H9 (cell line): ENCODE data around the gene PYHIN1. TPM values are rescaled to one million over a fixed set of nuclear protein-coding genes. Genes with fewer than 3 reads are reported as not detected.

Source experiments
- DNase-seq: peaks from one replicate; pipeline ENCODE4 v3.0.0-alpha.2; 2017
- H2AFZ ChIP-seq: one replicate; pipeline ENCODE4 v1.6.1; 2013; ENCODE audit warnings: mild to moderate bottlenecking, low read length, control low read depth, moderate library complexity
- H2AK5ac ChIP-seq: 2 replicates; pipeline ENCODE4 v1.6.1; 2013; ENCODE audit warnings: low read length, control low read depth, mixed read lengths; ENCODE audit not compliant: insufficient read length
- H2BK120ac ChIP-seq: one replicate; pipeline ENCODE4 v1.6.1; 2013; ENCODE audit warnings: low read depth, mild to moderate bottlenecking, low read length, control low read depth, inconsistent platforms; ENCODE audit not compliant: poor library complexity, severe bottlenecking
- H2BK12ac ChIP-seq: 2 replicates; pipeline ENCODE4 v1.6.1; 2013; ENCODE audit warnings: low read length, control low read depth, mixed read lengths, low read depth; ENCODE audit not compliant: insufficient read length
- H2BK15ac ChIP-seq: 2 replicates; pipeline ENCODE4 v1.6.1; 2013; ENCODE audit warnings: low read depth, low read length, control low read depth
- H2BK20ac ChIP-seq: one replicate; pipeline ENCODE4 v1.6.1; 2013; ENCODE audit warnings: low read depth, mild to moderate bottlenecking, low read length, control low read depth, inconsistent platforms; ENCODE audit not compliant: poor library complexity, severe bottlenecking
- H2BK5ac ChIP-seq: 2 replicates; pipeline ENCODE4 v1.6.1; 2013; ENCODE audit warnings: low read length, control low read depth, mixed read lengths; ENCODE audit not compliant: insufficient read length
- H3K14ac ChIP-seq: 2 replicates; pipeline ENCODE4 v1.6.1; 2013; ENCODE audit warnings: low read length, control low read depth; ENCODE audit not compliant: insufficient read depth
- H3K18ac ChIP-seq: 2 replicates; pipeline ENCODE4 v1.6.1; 2013; ENCODE audit warnings: low read depth, mild to moderate bottlenecking, mixed read lengths, low read length, control low read depth; ENCODE audit not compliant: insufficient read length
- H3K23ac ChIP-seq: 2 replicates; pipeline ENCODE4 v1.6.1; 2013; ENCODE audit warnings: low read length, control low read depth, mixed read lengths, low read depth; ENCODE audit not compliant: insufficient read length
- H3K23me2 ChIP-seq: 2 replicates; pipeline ENCODE4 v1.6.1; 2013; ENCODE audit warnings: low read depth, mild to moderate bottlenecking, mixed read lengths, low read length, control low read depth; ENCODE audit not compliant: insufficient read length, poor library complexity, severe bottlenecking
- H3K27ac ChIP-seq: 2 replicates; pipeline ENCODE4 v1.5.1; 2013; ENCODE audit warnings: low read length, control low read depth, mixed read lengths, low read depth; ENCODE audit not compliant: insufficient read length
- H3K27me3 ChIP-seq: 2 replicates; pipeline ENCODE4 v1.6.1; 2013; ENCODE audit warnings: low read length, control low read depth, inconsistent platforms; ENCODE audit not compliant: insufficient read depth
- H3K4ac ChIP-seq: 2 replicates; pipeline ENCODE4 v1.6.1; 2013; ENCODE audit warnings: low read depth, mild to moderate bottlenecking, control low read depth, inconsistent platforms, low read length, moderate library complexity
- H3K4me1 ChIP-seq: 2 replicates; pipeline ENCODE4 v1.6.1; 2013; ENCODE audit warnings: low read length, control low read depth, inconsistent platforms; ENCODE audit not compliant: insufficient read depth
- H3K4me2 ChIP-seq: 2 replicates; pipeline ENCODE4 v1.6.1; 2013; ENCODE audit warnings: low read length, control low read depth, mixed read lengths; ENCODE audit not compliant: insufficient read length, insufficient read depth
- H3K56ac ChIP-seq: 2 replicates; pipeline ENCODE4 v1.6.1; 2013; ENCODE audit warnings: low read depth, mild to moderate bottlenecking, mixed read lengths, low read length, control low read depth; ENCODE audit not compliant: insufficient read length
- H3K79me1 ChIP-seq: 2 replicates; pipeline ENCODE4 v1.6.1; 2013; ENCODE audit warnings: low read depth, mild to moderate bottlenecking, moderate library complexity, low read length, control low read depth, inconsistent platforms; ENCODE audit not compliant: insufficient read depth, poor library complexity, severe bottlenecking
- H3K79me2 ChIP-seq: 2 replicates; pipeline ENCODE4 v1.6.1; 2013; ENCODE audit warnings: low read length, control low read depth, inconsistent platforms; ENCODE audit not compliant: insufficient read depth
- H3K9ac ChIP-seq: 2 replicates; pipeline ENCODE4 v1.6.1; 2013; ENCODE audit warnings: low read length, control low read depth, mixed read lengths; ENCODE audit not compliant: insufficient read length; ENCODE audit errors: extremely low read depth
- H3K9me3 ChIP-seq: one replicate; pipeline ENCODE4 v1.6.1; 2013; ENCODE audit warnings: low read depth, low read length, inconsistent platforms; ENCODE audit not compliant: control insufficient read depth
- H3T11ph ChIP-seq: one replicate; pipeline ENCODE4 v1.6.1; 2013; ENCODE audit warnings: mild to moderate bottlenecking, low read length, control low read depth, inconsistent platforms
- H4K20me1 ChIP-seq: one replicate; pipeline ENCODE4 v1.6.1; 2013; ENCODE audit not compliant: control insufficient read depth, insufficient read length, insufficient read depth
- H4K5ac ChIP-seq: 2 replicates; pipeline ENCODE4 v1.6.1; 2013; ENCODE audit warnings: low read depth, mild to moderate bottlenecking, mixed read lengths, low read length, control low read depth; ENCODE audit not compliant: insufficient read length
- H4K8ac ChIP-seq: replicated peaks from 2 replicates; pipeline ENCODE4 v1.6.1; 2013; ENCODE audit warnings: low read length, control low read depth, mixed read lengths, low read depth; ENCODE audit not compliant: insufficient read length
- H4K91ac ChIP-seq: 2 replicates; pipeline ENCODE4 v1.6.1; 2013; ENCODE audit warnings: low read depth, mild to moderate bottlenecking, moderate library complexity, mixed read lengths, low read length, control low read depth; ENCODE audit not compliant: insufficient read length
- H3K27ac Mint-ChIP-seq, 3 experiments: 2 replicates in 2 of 3; 3 replicates in 1 of 3; pipeline ENCODE4 v1.8.0; 2020 to 2021; ENCODE audit warnings: mixed read lengths in 3 of 3, mild to moderate bottlenecking in 1 of 3, moderate library complexity in 1 of 3
- H3K27me3 Mint-ChIP-seq: 2 replicates; pipeline ENCODE4 v1.8.0; 2021; ENCODE audit warnings: low read depth, mild to moderate bottlenecking, moderate library complexity, mixed read lengths
- H3K36me3 Mint-ChIP-seq, 3 experiments: 2 replicates in 2 of 3; 3 replicates in 1 of 3; pipeline ENCODE4 v1.8.0; 2020 to 2021; ENCODE audit warnings: low read depth in 3 of 3, mixed read lengths in 3 of 3; ENCODE audit not compliant: insufficient read depth in 1 of 3
- H3K4me1 Mint-ChIP-seq, 2 experiments: 2 replicates each; pipeline ENCODE4 v1.8.0; 2020; ENCODE audit warnings: mixed read lengths in 2 of 2
- H3K4me3 Mint-ChIP-seq, 2 experiments: 2 replicates in 1 of 2; 3 replicates in 1 of 2; pipeline ENCODE4 v1.8.0; 2020 to 2021; ENCODE audit warnings: mild to moderate bottlenecking in 2 of 2, mixed read lengths in 2 of 2, moderate library complexity in 1 of 2
- H3K9me3 Mint-ChIP-seq, 2 experiments: 2 replicates in 1 of 2; 3 replicates in 1 of 2; pipeline ENCODE4 v1.8.0; 2020; ENCODE audit warnings: mild to moderate bottlenecking in 2 of 2, mixed read lengths in 2 of 2, moderate library complexity in 1 of 2
- CTCF ChIP-seq: fragments of 200-600 bp; sonication (generic); conservative IDR thresholded peaks from 3 replicates; pipeline ENCODE4 v1.8.0; 2021; ENCODE audit warnings: antibody characterized with exemption, mild to moderate bottlenecking
- WGBS: extraction: QIAGEN DNeasy Blood & Tissue Kit; methylation state at CpG from one replicate; pipeline ENCODE4 v1.1.7; 2013; ENCODE audit warnings: missing lambda C conversion rate, low lambda C conversion rate, mixed read lengths; ENCODE audit not compliant: insufficient read length; ENCODE audit errors: extremely low coverage; 5-methylcytosine and 5-hydroxymethylcytosine counted together
- total RNA-seq: library from RNA; stranded (reverse); gene quantifications from 2 replicates; pipeline ENCODE4 v1.2.1, GENCODE V29; 2021

The PYHIN1 gene
- total RNA-seq, 1 experiment from 2014 or later, result not detected

DNA sequence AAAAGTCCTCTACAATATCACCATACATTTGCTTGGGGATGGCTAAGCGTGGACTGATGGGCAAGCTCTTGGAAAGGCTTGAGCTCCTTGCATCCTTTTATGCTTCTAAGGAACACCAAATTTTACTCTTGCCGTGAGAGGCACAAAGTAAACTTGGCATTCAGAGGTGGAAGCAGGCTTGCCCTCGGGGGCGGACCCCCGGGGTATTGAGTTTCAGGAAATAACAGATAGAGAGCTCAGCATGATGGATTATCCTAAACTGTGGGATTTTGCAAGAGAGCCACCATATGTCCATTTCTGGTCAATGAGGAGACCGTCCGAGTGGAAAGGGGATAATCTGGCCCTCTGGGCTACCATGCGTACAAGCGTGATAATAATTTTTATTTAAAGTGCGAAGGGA, 92.4 kb downstream of the PYHIN1 start:
- H2BK5ac ChIP-seq, result no peak overlapping the region
- TF ChIP-seq CTCF, result no peak
- H3K27me3 Mint-ChIP-seq, result no peaks in the 10 kb centered on the region
- H3K27ac Mint-ChIP-seq, result no peak overlapping the region
- no peak overlapping the region for H4K5ac ChIP-seq
- H4K20me1 ChIP-seq, result no peaks in the 10 kb centered on the region
- no CpG with 5 or more reads among the region's 10 CpGs for WGBS
- no peak overlapping the region for H3K14ac ChIP-seq
- H3K79me1 ChIP-seq, result no peaks in the 10 kb centered on the region
- no peaks in the 10 kb centered on the region for H3K9me3 ChIP-seq
- no peak overlapping the region for H3K27ac ChIP-seq
- H3K9ac ChIP-seq, result no peak overlapping the region
- H2BK12ac ChIP-seq, result no peak overlapping the region
- H3K23me2 ChIP-seq, result no peaks in the 10 kb centered on the region
- H3K36me3 Mint-ChIP-seq, result peaks cover 0 to 1% (median 0%) of the 10 kb centered on the region in 3 experiments; a peak in 1 of 7 replicates
- H3T11ph ChIP-seq, result no peak overlapping the region
- no peak overlapping the region for H3K18ac ChIP-seq
- H3K9me3 Mint-ChIP-seq, result no peaks in the 10 kb centered on the region; a peak in 1 of 5 replicates
- no peak overlapping the region for H3K4ac ChIP-seq
- H2BK120ac ChIP-seq, result no peak overlapping the region
- no peaks in the 10 kb centered on the region for H3K27me3 ChIP-seq
- no peak overlapping the region for H2BK15ac ChIP-seq
- H3K4me1 Mint-ChIP-seq, result peaks cover 11 to 15% of the 10 kb centered on the region in 2 experiments
- DNase-seq, result no peak
- H2AFZ ChIP-seq, result no peak overlapping the region
- no peak overlapping the region for H2BK20ac ChIP-seq
- no peak overlapping the region for H2AK5ac ChIP-seq
- no peak overlapping the region for H3K23ac ChIP-seq
- H3K56ac ChIP-seq, result no peak overlapping the region
- no peak overlapping the region for H3K4me2 ChIP-seq
- H4K91ac ChIP-seq, result no peak overlapping the region
- H3K79me2 ChIP-seq, result no peaks in the 10 kb centered on the region
- H3K4me3 Mint-ChIP-seq, result no peak overlapping the region
- no peak overlapping the region for H4K8ac ChIP-seq
- no peaks in the 10 kb centered on the region; the same call in 1 of the 2 replicates for H3K4me1 ChIP-seq
